ENCODE results near the gene SHMT1. TPM values are rescaled to one million over a fixed set of nuclear protein-coding genes. Genes with fewer than 3 reads are reported as not detected.
A peak's percentile ranks its signal among the peaks of the same experiment; 100 is the strongest.
"Not testable (repeated sequence)": the region's sequence is repeated elsewhere in the genome, so short reads cannot be mapped to it uniquely, and the experiment has no call there.

SHMT1 gene
- polyA plus RNA-seq, 1 donor: 9.9 TPM

DNA sequence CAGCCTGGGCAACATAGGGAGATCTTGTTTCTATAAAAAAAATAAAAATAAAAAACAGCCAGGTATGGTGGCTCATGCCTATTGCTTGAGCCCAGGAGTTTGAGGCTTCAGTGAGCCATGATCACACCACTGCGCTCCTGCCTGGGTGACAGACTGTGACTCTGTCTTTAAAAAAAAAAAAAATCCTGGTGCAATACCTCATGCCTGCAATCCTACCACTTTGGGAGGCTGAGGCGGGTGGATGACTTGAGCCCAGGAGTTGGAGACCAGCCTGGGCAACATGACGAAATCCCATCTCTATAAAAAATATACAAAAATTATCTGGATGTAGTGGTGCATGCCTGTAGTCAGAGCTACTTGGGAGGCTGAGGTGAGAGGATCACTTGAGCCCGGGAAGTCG, 15.3 kb upstream of the SHMT1 start:
- not testable (repeated sequence) for DNase-seq (ENCODE audit: low read depth)

DNA sequence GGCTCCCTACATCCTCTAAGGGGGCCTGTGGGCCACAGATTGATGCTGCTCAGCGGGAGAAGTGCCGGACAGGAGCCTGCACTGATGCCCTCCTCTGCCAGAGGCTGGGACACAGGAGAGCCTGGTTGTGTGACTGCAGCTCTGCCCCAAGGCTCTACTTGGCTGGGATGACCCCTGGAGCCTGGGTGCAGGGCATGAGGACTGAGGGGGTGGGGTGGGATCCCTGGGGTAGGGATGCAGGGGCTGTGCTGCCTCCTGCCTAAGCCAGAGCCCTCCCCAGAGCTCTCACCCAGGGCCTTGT, 14.8 kb upstream of the SHMT1 start:
- no peak for DNase-seq (ENCODE audit: low read depth)

GRCh38 chr17:18377437-18378204, 14.3 kb upstream of the SHMT1 start, which contains the start of gene EVPLL:
EVPLL (plus strand) TSS chr17:18377778; CDS start chr17:18380938, 3,160 bp downstream.
- no peak for DNase-seq (ENCODE audit: low read depth)

- DNase-seq (ENCODE audit: low read depth): no peak
These were observed 10.9 kb upstream of the SHMT1 start for GRCh38 chr17:18374216-18374615.

- DNase-seq (ENCODE audit: low read depth): not testable (repeated sequence)
These were observed 9.8 kb upstream of the SHMT1 start for GRCh38 chr17:18373181-18373580.

GRCh38 chr17:18371455-18371854, 8.1 kb upstream of the SHMT1 start:
- DNase-seq (ENCODE audit: low read depth): no peak

DNA sequence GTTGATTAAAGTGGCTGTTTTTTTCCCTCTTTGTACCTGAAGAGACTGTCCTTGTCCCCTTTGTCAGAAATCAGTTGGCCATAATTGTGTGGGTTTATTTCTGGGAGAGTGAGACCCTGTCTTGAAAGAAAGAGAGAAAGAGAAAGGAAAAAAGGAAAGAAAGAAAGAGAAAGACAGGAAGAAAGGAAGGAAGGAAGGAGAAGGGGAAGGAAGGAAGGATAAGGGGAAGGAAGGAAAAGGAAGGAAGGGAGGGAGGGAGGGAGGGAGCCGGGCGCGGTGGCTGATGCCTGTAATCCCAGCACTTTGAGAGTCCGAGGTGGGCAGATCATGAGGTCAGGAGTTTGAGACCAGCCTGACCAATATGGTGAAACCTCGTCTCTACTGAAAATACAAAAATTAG, 7.4 kb upstream of the SHMT1 start:
- no peak for DNase-seq (ENCODE audit: low read depth)

GRCh38 chr17:18368946-18369345, 5.6 kb upstream of the SHMT1 start:
- no peak for DNase-seq (ENCODE audit: low read depth)

DNA sequence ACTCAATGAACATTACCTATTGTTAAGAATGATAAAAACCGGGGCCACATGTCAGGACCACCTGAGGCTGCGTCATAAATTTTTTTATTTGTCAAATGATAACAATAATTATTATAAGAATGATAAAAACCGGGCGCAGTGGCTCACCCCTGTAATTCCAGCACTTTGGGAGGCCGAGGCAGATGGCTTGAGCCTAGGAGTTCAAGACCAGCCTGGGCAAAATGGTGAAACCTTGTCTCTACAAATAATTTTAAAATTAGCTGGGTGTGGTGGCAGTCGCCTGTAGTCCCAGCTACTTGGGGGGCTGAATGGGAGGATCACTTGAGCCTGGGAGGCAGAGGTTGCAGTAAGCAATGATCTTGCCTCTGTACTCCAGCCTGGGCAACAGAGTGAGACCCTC, 816 bp upstream of the SHMT1 start:
- no peak for DNase-seq (ENCODE audit: low read depth)

DNA sequence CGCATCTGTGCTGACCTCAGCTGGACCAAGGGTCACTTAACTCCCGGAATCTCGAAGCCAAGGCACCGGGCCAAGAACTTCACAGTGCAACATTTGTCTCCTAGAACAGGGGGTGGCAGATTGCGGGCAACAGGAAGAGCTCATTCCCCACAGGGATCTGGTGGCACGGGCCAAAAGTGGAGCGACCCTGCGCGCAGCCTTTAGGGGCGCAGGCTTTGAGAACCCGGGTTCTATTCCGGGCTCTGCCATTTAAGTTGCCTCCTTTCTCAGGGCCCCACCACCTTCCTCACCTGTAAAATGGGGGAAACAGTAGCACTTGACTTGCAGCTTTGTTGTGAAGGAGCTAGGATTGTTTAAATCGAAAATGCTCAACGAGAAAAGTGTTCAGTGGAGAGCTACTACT, 651 bp downstream of the SHMT1 start:
- DNase-seq (ENCODE audit: low read depth): peak; percentile 8

DNA sequence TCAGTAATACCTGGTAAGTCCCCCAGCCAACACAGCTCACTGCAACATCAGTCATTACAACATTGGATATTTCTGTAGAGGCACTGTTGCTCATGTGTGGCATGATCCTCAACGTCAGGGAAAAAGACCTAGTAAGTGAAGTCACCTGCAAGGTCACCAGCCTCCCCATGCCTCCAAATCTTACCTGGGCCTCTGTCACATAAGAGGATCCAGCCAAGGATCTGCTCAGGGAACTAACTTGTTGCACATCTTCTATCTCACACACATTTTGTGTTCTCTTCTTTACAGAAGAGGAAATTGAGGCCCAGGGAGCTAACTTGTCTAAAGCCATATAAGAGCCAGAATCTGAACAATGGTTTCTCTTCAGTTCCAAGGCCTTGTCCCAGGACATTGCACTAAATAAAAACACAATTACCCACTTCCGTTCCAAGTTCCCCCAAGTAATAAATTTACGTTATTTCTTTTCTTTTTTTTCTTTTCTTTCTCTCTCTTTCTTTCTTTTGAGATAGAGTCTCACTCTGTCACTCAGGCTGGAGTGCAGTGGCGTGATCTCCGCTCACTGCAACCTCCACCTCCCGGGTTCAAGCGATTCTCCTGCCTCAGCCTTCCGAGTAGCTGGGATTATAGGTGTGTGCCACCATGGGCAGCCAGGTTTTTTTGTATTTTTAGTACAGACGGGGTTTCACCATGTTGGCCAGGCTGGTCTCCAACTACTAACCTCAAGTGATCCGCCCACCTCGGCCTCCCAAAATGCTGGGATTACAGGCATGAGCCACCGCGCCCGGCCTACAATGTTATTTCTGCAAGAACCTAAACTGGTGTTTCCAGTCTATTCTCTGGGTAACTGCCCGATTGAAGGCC, 1.3 kb downstream of the SHMT1 start:
- peak; percentile 8 for DNase-seq (ENCODE audit: low read depth)

- no peak for DNase-seq (ENCODE audit: low read depth)
These were observed 2.8 kb downstream of the SHMT1 start for GRCh38 chr17:18360518-18360917.

- DNase-seq (ENCODE audit: low read depth): peak; percentile 25
These were observed 6.7 kb downstream of the SHMT1 start for GRCh38 chr17:18356624-18357023.

DNA sequence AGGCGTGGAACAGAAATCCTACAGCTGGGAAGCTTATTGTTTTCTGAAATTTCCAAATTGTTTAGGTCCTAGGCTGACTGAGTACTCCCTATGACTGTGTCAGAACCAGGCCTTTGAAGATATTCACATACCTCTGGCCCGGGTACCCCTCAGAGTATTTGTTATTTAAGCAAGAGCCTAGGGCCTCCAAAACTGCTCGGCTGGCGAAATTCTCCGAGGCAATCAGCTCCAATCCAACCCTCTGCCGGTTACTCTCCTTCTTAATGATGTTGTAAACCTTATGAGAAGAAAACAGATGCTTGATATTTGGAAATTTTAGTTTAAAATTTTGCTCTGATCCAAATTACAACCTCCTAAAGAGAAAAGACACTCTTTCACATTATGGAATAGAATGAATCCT, 9.8 kb downstream of the SHMT1 start:
- no peak for DNase-seq (ENCODE audit: low read depth)

DNA sequence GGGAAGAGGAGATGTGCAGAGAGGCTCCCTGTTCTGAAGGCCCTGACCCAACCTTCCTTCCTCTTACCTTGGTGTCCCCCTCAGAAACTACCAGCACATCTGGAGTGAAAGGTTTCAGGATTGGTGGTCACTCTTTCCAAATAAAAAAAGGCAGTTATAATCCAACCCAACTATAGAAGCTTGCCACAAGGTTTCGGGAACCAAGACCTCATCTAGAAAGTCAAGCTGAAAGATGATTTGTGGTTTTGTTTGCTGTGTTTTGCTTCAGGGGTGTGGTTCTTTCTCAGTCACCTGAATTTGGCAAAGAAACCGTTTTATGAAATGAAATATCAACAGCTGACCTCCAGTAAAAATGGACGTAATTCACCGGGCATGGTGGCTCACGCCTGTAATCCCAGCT, 19.3 kb downstream of the SHMT1 start:
- DNase-seq (ENCODE audit: low read depth): no peak

- no peak for DNase-seq (ENCODE audit: low read depth)
These were observed 23.4 kb downstream of the SHMT1 start for GRCh38 chr17:18339933-18340332.

DNA sequence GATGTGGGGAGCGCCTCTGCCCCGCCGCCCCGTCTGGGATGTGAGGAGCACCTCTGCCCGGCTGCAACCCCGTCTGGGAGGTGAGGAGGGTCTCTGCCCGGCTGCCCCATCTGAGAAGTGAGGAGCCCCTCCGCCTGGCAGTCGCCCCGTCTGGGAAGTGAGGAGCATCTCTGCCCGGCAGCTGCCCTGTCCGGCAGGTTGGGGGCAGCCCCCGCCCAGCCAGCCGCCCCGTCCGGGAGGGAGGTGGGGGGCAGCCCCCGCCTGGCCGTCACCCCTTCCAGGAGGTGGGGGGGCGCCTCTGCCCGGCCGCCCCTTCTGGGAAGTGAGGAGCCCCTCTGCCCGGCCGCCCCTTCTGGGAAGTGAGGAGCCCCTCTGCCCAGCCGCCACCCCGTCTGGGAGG, 25.2 kb downstream of the SHMT1 start:
- DNase-seq (ENCODE audit: low read depth): not testable (repeated sequence)

GRCh38 chr17:18332909-18333489, 30.4 kb downstream of the SHMT1 start:
- no peak for DNase-seq (ENCODE audit: low read depth)

- DNase-seq (ENCODE audit: low read depth): no peak
These were observed 31.5 kb downstream of the SHMT1 start for GRCh38 chr17:18331879-18332278.

DNA sequence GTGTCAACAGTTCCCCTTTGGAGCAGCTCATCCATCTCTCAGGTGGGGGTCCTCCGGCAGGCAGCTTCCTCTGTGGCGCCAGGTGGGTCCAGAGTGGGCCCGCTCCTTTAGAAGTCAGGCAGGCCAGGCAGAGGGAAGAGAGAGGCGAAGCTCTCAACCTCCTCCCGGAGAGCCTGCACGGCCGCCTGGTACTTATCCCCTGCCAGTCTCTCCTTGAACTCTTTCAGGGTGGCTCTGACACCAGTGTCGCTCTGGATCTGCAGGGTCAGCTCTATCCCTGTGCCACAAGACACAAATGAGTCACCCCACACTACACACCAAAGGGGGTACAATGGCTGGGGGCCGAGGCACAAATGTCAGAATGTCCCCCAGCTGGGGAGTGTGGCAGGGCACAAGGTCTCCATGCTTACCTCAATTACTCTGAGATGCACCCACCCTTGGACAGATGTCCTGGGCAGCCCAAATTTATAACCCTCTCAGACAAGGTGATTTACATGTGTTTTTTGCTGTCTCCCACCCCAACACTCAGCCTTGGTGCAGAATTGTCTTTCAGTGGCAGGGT, 34.6 kb downstream of the SHMT1 start:
- DNase-seq (ENCODE audit: low read depth): no peak

DNA sequence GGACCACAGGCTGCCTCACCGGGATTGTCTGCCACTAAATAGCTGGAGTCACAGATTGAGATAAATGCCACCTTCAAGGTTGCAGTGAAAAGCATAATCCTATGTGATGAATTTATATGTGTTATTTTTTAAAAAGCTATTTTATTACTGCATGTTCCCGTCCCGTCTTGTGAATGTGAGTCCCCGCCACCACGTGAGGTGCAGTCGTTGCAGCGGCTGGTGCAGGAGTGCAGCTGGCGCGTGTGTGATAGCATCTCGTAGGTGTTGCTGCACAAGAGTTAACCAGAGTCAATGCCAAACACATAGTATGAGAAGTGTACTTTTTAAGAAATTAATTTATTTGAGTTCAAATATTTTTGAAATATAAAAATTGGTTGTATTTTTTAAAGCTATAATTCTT, 35.8 kb downstream of the SHMT1 start:
- no peak for DNase-seq (ENCODE audit: low read depth)

DNA sequence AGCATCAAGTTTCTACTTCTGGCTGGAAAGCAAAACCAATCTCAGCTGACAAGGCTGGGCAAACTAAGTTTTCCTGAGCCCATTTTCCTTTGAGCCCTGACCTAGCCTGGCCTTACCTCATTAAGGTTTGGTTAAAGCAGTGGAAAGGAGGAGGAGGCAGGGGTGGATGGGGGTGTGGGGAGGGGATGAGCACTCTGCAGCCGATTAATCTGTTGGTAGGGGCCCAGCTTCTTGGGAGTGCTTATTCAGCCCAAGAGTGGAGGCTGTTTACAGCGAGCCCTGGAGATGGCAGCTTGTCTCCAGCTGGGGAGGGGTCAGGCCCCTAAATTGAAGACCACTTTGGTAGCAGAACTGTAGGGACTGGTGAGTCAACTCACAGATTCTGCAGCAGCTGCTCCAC, 36.3 kb downstream of the SHMT1 start:
- DNase-seq (ENCODE audit: low read depth): no peak

All from forelimb muscle (tissue), 1 donor.